IMR-90 (cell line): ENCODE results near the gene ACSBG1. TPM values are rescaled to one million over a fixed set of nuclear protein-coding genes. Genes with fewer than 3 reads are reported as not detected.
A peak's percentile ranks its signal among the peaks of the same experiment; 100 is the strongest.

Experiments used
- ATAC-seq: fragments of 200-7000 bp; cut with Tn5 transposase; 2 replicates; pipeline ENCODE4 v1.9.1; 2020; ENCODE audit warnings: low read depth, mild to moderate bottlenecking, moderate library complexity
- BruUV-seq: library from RNA; stranded (reverse); fragments of 400-500 nt; replicated peaks from 2 replicates; lab custom pipeline; 2021; lab: Mats Ljungman, UMichigan
- CTCF ChIA-PET: fragments of 300-600 bp; formaldehyde crosslinking; extraction: SDS; loops from one replicate; lab custom pipeline; 2021; ENCODE audit warnings: antibody characterized with exemption; lab: Yijun Ruan, JAX
- POLR2A ChIA-PET: fragments of 300-600 bp; sonication (Branson Sonifier 250); formaldehyde crosslinking; loops from one replicate; lab custom pipeline; 2022; ENCODE audit warnings: antibody characterized with exemption; ENCODE audit not compliant: unreplicated experiment; lab: Charles Lee
- DNase-seq: peaks from one replicate; pipeline ENCODE4 v3.0.0; 2013
- H2AFZ ChIP-seq: replicated peaks from 2 replicates; pipeline ENCODE3; 2013; ENCODE audit warnings: low read length, mild to moderate bottlenecking; ENCODE audit not compliant: poor library complexity
- H2AK5ac ChIP-seq: 2 replicates; pipeline ENCODE4 v1.6.1; 2013; ENCODE audit warnings: low read depth, low read length, inconsistent platforms
- H2AK9ac ChIP-seq: replicated peaks from 2 replicates; pipeline ENCODE3; 2013; ENCODE audit warnings: mild to moderate bottlenecking, low read depth, low read length, moderate library complexity; ENCODE audit not compliant: poor library complexity
- H2BK120ac ChIP-seq: 2 replicates; pipeline ENCODE4 v1.6.1; 2013; ENCODE audit warnings: low read depth, low read length, inconsistent platforms
- H2BK15ac ChIP-seq: 3 replicates; pipeline ENCODE4 v1.6.1; 2013; ENCODE audit warnings: low read depth, low read length, inconsistent platforms
- H2BK20ac ChIP-seq: 2 replicates; pipeline ENCODE4 v1.6.1; 2013; ENCODE audit warnings: low read depth, mild to moderate bottlenecking, inconsistent platforms, low read length, moderate library complexity
- H2BK5ac ChIP-seq: 2 replicates; pipeline ENCODE4 v1.6.1; 2013; ENCODE audit warnings: mild to moderate bottlenecking, low read depth, low read length, inconsistent platforms; ENCODE audit not compliant: poor library complexity, severe bottlenecking
- H3K14ac ChIP-seq: replicated peaks from 2 replicates; pipeline ENCODE4 v1.6.1; 2013; ENCODE audit warnings: low read depth, low read length, inconsistent platforms
- H3K18ac ChIP-seq: 2 replicates; pipeline ENCODE4 v1.6.1; 2013; ENCODE audit warnings: low read depth, low read length, control low read depth
- H3K23ac ChIP-seq: 2 replicates; pipeline ENCODE4 v1.6.1; 2013; ENCODE audit warnings: low read depth, low read length, inconsistent platforms
- H3K27ac ChIP-seq: 2 replicates; pipeline ENCODE4 v1.5.1; 2013; ENCODE audit warnings: mild to moderate bottlenecking, control low read depth, low read length; ENCODE audit not compliant: insufficient read depth
- H3K27me3 ChIP-seq: 2 replicates; pipeline ENCODE4 v1.6.1; 2013; ENCODE audit warnings: low read length; ENCODE audit not compliant: control insufficient read depth, insufficient read depth
- H3K36me3 ChIP-seq: 2 replicates; pipeline ENCODE4 v1.6.1; 2013; ENCODE audit warnings: low read length, mixed read lengths; ENCODE audit not compliant: control insufficient read depth, insufficient read depth
- H3K4ac ChIP-seq: 2 replicates; pipeline ENCODE4 v1.6.1; 2013; ENCODE audit warnings: low read depth, low read length, inconsistent platforms
- H3K4me1 ChIP-seq: 2 replicates; pipeline ENCODE4 v1.6.1; 2013; ENCODE audit warnings: low read length, mixed read lengths; ENCODE audit not compliant: control insufficient read depth, insufficient read depth
- H3K4me2 ChIP-seq: 2 replicates; pipeline ENCODE4 v1.6.1; 2013; ENCODE audit warnings: low read depth, mild to moderate bottlenecking, control low read depth, low read length, moderate library complexity
- H3K4me3 ChIP-seq: 2 replicates; pipeline ENCODE4 v1.5.1; 2013; ENCODE audit warnings: low read depth, mild to moderate bottlenecking, control low read depth, low read length, moderate library complexity; ENCODE audit not compliant: insufficient read depth
- H3K56ac ChIP-seq: 2 replicates; pipeline ENCODE4 v1.6.1; 2013; ENCODE audit warnings: low read length, inconsistent platforms; ENCODE audit not compliant: insufficient read depth; ENCODE audit errors: extremely low read depth
- H3K79me1 ChIP-seq, 2 experiments: 2 replicates each; pipeline ENCODE4 v1.6.1; 2013; ENCODE audit warnings: low read length in 2 of 2, inconsistent platforms in 1 of 2, low read depth in 1 of 2
- H3K9ac ChIP-seq: 2 replicates; pipeline ENCODE4 v1.6.1; 2013; ENCODE audit warnings: low read depth, low read length, control low read depth
- H3K9me1 ChIP-seq: 2 replicates; pipeline ENCODE4 v1.6.1; 2013; ENCODE audit warnings: low read length, inconsistent platforms; ENCODE audit not compliant: insufficient read depth
- H3K9me3 ChIP-seq: 2 replicates; pipeline ENCODE4 v1.6.1; 2013; ENCODE audit warnings: low read length; ENCODE audit not compliant: control insufficient read depth, insufficient read depth
- H4K20me1 ChIP-seq: 2 replicates; pipeline ENCODE4 v1.6.1; 2013; ENCODE audit warnings: low read length, inconsistent platforms; ENCODE audit not compliant: insufficient read depth
- H4K5ac ChIP-seq: 2 replicates; pipeline ENCODE4 v1.6.1; 2013; ENCODE audit warnings: mild to moderate bottlenecking, low read depth, low read length, control low read depth
- H4K8ac ChIP-seq, 2 experiments: 2 replicates each; pipeline ENCODE4 v1.6.1; 2013; ENCODE audit warnings: low read depth in 2 of 2, low read length in 2 of 2, control low read depth in 1 of 2, inconsistent platforms in 1 of 2
- H4K91ac ChIP-seq: 2 replicates; pipeline ENCODE4 v1.6.1; 2013; ENCODE audit warnings: low read depth, low read length, inconsistent platforms; ENCODE audit not compliant: insufficient read depth
- MXI1 ChIP-seq: IDR thresholded peaks from 2 replicates; pipeline ENCODE4 v1.6.1; 2012; ENCODE audit warnings: low read depth, mild to moderate bottlenecking, low read length, moderate library complexity, borderline replicate concordance
- WGBS, 2 experiments: methylation state at CpG; one replicate each; pipeline versions ENCODE4 v1.1.5 to v1.1.7; 2013; ENCODE audit warnings: missing lambda C conversion rate in 2 of 2; ENCODE audit not compliant: insufficient read length in 1 of 2; ENCODE audit errors: extremely low coverage in 2 of 2; 5-methylcytosine and 5-hydroxymethylcytosine counted together
- dilution Hi-C: fragments of 300-500 bp; cut with HindIII; formaldehyde crosslinking; loops from one replicate; pipeline ENCODE4 v1.14.3; 2018; ENCODE audit warnings: low sequenced_read_pairs; ENCODE audit not compliant: unreplicated experiment
- in situ Hi-C: fragments of 300-500 bp; cut with MboI; formaldehyde crosslinking; loops from 3 replicates; pipeline ENCODE4 v1.14.3; 2019; ENCODE audit warnings: low sequenced_read_pairs, inconsistent platforms, mixed read lengths
- intact Hi-C: fragments of 100-400 bp; cut with micrococcal nuclease; formaldehyde crosslinking; loops from 2 replicates; pipeline ENCODE4 v1.10.0; 2022
- polyA plus RNA-seq, 3 experiments: library from polyadenylated mRNA; depleted of rRNA; stranded (reverse); fragments of >200 nt; gene quantifications; 2 replicates each; pipeline ENCODE4 v1.2.3, GENCODE V29; 2012; ENCODE audit warnings: low replicate concordance in 1 of 3
- total RNA-seq: library from RNA; depleted of rRNA; stranded (reverse); fragments of >200 nt; gene quantifications from 2 replicates; pipeline ENCODE4 v1.2.3, GENCODE V29; 2012

The ACSBG1 gene
- total and polyA plus RNA-seq, 2 of the 4 experiments (the other 2 are of a cell fraction) = 0.02 TPM; not detected in 1

GRCh38 chr15:78207110-78207458 lies 27.3 kb downstream of the ACSBG1 start:
- in situ Hi-C loops = no loop called here

More at GRCh38 chr15:78207110-78207458, 27.3 kb downstream of the ACSBG1 start:
- no TSS peak for BruUV-seq
- ChIA-PET CTCF (no interaction called here), POLR2A (no interaction called here)
- Histone ChIP-seq H2AK9ac (peak overlapping the region; percentile 47), H3K18ac (no peak overlapping the region), H3K79me1 (no peaks in the 10 kb centered on the region), H2BK120ac (no peak overlapping the region), H3K9me3 (no peaks in the 10 kb centered on the region), H4K8ac (no peak overlapping the region), H3K9me1 (peaks cover 3% of the 10 kb centered on the region; the same call in 1 of the 2 replicates), H3K9ac (no peak overlapping the region), H2BK20ac (no peak overlapping the region), H3K4me2 (no peak overlapping the region), H4K20me1 (no peaks in the 10 kb centered on the region), H3K4ac (no peak overlapping the region), H3K36me3 (no peaks in the 10 kb centered on the region), H2AFZ (no peak overlapping the region), H4K5ac (no peak overlapping the region), H3K56ac (no peak overlapping the region), H4K91ac (no peak overlapping the region), H3K4me1 (no peaks in the 10 kb centered on the region; the same call in 1 of the 2 replicates), H2BK5ac (no peak overlapping the region), H3K27me3 (peaks cover 14% of the 10 kb centered on the region), H3K23ac (no peak overlapping the region), H2AK5ac (no peak overlapping the region), H3K4me3 (no peak overlapping the region), H3K14ac (no peak overlapping the region), H2BK15ac (no peak overlapping the region), H3K27ac (no peak overlapping the region)
- no CpG with 5 or more reads among the region's 5 CpGs for whole genome bisulfite sequencing, 2 experiments
- DNase-seq (no peak), ATAC-seq (no peak)
- intact Hi-C loops = no loop called here
- TF ChIP-seq MXI1 = no peak
- dilution Hi-C loops = no loop called here
